H1 (cell line): Measurements from ENCODE around the gene GLRA2.

Source experiments
- ASH2L ChIP-seq: fragments of 200-600, 300-600 bp; sonication (generic); IDR thresholded peaks from one replicate; pipeline ENCODE4 v1.7.1; 2017; ENCODE audit warnings: low read length
- EP300 ChIP-seq, 2 experiments: IDR thresholded peaks; 1 replicate in 1 of 2; 2 replicates in 1 of 2; pipeline ENCODE4 v1.6.1; 2011 to 2012; ENCODE audit warnings: low read depth in 2 of 2, low read length in 2 of 2, mild to moderate bottlenecking in 2 of 2, borderline replicate concordance in 1 of 2, inconsistent platforms in 1 of 2, moderate library complexity in 1 of 2
- EZH2 ChIP-seq: fragments of 200-600 bp; sonication (generic); IDR thresholded peaks from 2 replicates; pipeline ENCODE4 v1.7.1; 2012; ENCODE audit warnings: low read depth, mild to moderate bottlenecking, moderate library complexity, low read length, inconsistent platforms; ENCODE audit not compliant: severe bottlenecking
- POLR2AphosphoS5 ChIP-seq: IDR thresholded peaks from 2 replicates; pipeline ENCODE4 v1.6.1; 2011; ENCODE audit warnings: low read depth, low read length
- TAF1 ChIP-seq: IDR thresholded peaks from 2 replicates; pipeline ENCODE4 v1.6.1; 2011; ENCODE audit warnings: mild to moderate bottlenecking, low read depth, low read length
- TF ChIP-seq, protein P1 (sequence below), 3 experiments: IDR thresholded peaks; 1 replicate in 2 of 3; 2 replicates in 1 of 3; pipeline versions ENCODE4 v1.5.1 to v1.6.1; 2011; ENCODE audit warnings: low read length in 3 of 3, mild to moderate bottlenecking in 3 of 3, inconsistent platforms in 2 of 3, low read depth in 1 of 3, moderate library complexity in 1 of 3; ENCODE audit not compliant: insufficient read depth in 1 of 3; ENCODE audit errors: control extremely low read depth in 1 of 3

- TF ChIP-seq ASH2L (no peak), POLR2AphosphoS5 (no peak), TAF1 (no peak), EZH2 (no peak), EP300 (IDR thresholded peaks at IDR 0.05; ENCODE audit: borderline replicate concordance in 1 of 2, low read depth in 2 of 2, low read length in 2 of 2) (no peak)
- TF ChIP-seq, protein P1, sequence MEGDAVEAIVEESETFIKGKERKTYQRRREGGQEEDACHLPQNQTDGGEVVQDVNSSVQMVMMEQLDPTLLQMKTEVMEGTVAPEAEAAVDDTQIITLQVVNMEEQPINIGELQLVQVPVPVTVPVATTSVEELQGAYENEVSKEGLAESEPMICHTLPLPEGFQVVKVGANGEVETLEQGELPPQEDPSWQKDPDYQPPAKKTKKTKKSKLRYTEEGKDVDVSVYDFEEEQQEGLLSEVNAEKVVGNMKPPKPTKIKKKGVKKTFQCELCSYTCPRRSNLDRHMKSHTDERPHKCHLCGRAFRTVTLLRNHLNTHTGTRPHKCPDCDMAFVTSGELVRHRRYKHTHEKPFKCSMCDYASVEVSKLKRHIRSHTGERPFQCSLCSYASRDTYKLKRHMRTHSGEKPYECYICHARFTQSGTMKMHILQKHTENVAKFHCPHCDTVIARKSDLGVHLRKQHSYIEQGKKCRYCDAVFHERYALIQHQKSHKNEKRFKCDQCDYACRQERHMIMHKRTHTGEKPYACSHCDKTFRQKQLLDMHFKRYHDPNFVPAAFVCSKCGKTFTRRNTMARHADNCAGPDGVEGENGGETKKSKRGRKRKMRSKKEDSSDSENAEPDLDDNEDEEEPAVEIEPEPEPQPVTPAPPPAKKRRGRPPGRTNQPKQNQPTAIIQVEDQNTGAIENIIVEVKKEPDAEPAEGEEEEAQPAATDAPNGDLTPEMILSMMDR (IDR thresholded peaks at IDR 0.05; ENCODE audit: control extremely low read depth in 1 of 3, insufficient read depth in 1 of 3, low read depth in 1 of 3, low read length in 3 of 3): no peak
Measured at GRCh38 chrX:14776901-14777300, 247.6 kb downstream of the GLRA2 start.
